GM18870 (cell line): ENCODE measurements around the gene HEMK1.

Experiments
- ATAC-seq: cut with Tn5 transposase; IDR thresholded peaks from one replicate; pipeline ENCODE4 v1.9.1; 2021; ENCODE audit warnings: moderate library complexity; ENCODE audit not compliant: unreplicated experiment

The HEMK1 gene

GRCh38 chr3:50572801-50573371 lies 3.6 kb downstream of the HEMK1 start:
- no peak for ATAC-seq

GRCh38 chr3:50573566-50574443 lies 4.5 kb downstream of the HEMK1 start:
- ATAC-seq: no peak

GRCh38 chr3:50574444-50574831 lies 5.1 kb downstream of the HEMK1 start:
- ATAC-seq: no peak

GRCh38 chr3:50575372-50575771 lies 6.0 kb downstream of the HEMK1 start:
- no peak for ATAC-seq

- no peak for ATAC-seq
These were observed 8.0 kb downstream of the HEMK1 start for GRCh38 chr3:50577348-50577747.

GRCh38 chr3:50580683-50581458 lies 11.5 kb downstream of the HEMK1 start:
- no peak for ATAC-seq

GRCh38 chr3:50581459-50581842 lies 12.1 kb downstream of the HEMK1 start:
- ATAC-seq: no peak

- ATAC-seq: no peak
These were observed 12.8 kb downstream of the HEMK1 start for GRCh38 chr3:50582083-50582482.

- ATAC-seq: no peak
These were observed 14.6 kb downstream of the HEMK1 start for GRCh38 chr3:50583897-50584296.

- no peak for ATAC-seq
These were observed 15.1 kb downstream of the HEMK1 start for GRCh38 chr3:50584391-50584790.

- ATAC-seq: no peak
These were observed 16.8 kb downstream of the HEMK1 start for GRCh38 chr3:50585919-50586762.

- ATAC-seq: no peak
These were observed 17.4 kb downstream of the HEMK1 start for GRCh38 chr3:50586763-50587070.

- no peak for ATAC-seq
These were observed 18.1 kb downstream of the HEMK1 start for GRCh38 chr3:50587373-50587772.

- ATAC-seq: no peak
These were observed 18.8 kb downstream of the HEMK1 start for GRCh38 chr3:50587806-50588758.

GRCh38 chr3:50588759-50589433 lies 19.6 kb downstream of the HEMK1 start:
- no peak for ATAC-seq

GRCh38 chr3:50591196-50591741 lies 21.9 kb downstream of the HEMK1 start:
- no peak for ATAC-seq

GRCh38 chr3:50592568-50592967 lies 23.2 kb downstream of the HEMK1 start:
- no peak for ATAC-seq

- ATAC-seq: no peak
These were observed 25.0 kb downstream of the HEMK1 start for GRCh38 chr3:50594253-50594785.
